Activated CD8-positive, alpha-beta memory T cell treated with anti-CD3 and anti-CD28 coated beads for 4 hours (primary cell): Measurements from ENCODE around the gene SLC38A1.
"Not testable (repeated sequence)": the region's sequence is repeated elsewhere in the genome, so short reads cannot be mapped to it uniquely, and the experiment has no call there.

Experiments
- DNase-seq, 2 donors: peaks; one replicate each; pipeline ENCODE4 v3.0.0-alpha.2; 2020; ENCODE audit warnings: low read depth in 2 of 2

The SLC38A1 gene

DNA sequence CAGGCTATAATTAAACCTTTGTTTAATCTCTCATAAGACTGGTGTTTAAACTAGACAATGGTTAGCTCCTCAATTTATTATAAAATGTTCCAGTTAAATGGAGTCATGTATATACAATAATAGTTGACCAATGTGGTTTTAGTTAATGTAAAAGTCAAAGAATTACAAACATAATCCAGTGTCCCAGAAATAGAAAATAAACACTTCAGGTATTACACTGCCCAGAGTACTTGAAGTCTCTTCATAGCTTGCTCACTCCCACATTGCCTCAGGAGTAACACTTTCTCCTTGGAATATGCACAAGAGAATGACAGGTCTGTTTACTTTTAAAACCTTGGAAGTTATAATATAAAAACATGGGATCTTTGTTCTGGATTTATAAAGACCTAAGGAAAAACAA lies 60.5 kb downstream of the SLC38A1 start:
- no peak for DNase-seq

DNA sequence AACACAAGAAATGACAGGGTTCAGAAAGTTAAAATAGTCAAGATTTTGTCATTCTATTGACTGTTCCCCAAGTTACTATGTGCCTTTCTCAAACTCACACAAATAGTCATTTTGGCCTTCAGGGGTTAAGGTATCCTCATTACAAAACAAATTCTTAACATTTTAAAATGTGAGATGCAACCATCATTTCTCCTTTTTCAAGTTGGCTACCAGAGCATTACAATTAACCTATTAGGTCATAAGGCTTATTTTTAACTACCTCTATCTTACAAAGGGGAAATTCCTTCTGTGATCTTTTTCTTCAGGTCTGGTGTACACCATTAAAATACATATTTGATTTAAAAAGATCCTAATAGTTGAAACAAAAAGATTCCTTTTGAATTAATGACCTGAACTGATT lies 61.2 kb downstream of the SLC38A1 start:
- DNase-seq: no peak

DNA sequence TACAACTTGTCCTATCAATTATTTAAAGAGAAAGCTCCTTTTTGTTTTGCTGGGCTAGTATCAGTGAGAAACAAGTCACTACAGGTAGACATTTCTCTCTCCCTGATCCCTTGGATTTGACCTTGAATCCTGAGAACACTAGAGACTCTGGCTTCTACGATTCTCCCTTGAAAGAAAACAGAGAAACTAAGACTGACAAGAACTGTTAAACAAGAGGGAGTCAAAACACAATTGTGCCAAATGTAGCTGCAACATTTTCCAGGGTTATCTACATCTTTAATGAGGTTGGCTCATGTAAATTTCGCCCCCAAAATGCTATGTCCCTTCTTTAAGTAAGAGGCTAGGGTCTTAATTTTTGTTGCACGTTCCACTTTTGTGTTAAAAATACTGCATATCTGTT lies 62.4 kb downstream of the SLC38A1 start:
- DNase-seq: no peak

DNA sequence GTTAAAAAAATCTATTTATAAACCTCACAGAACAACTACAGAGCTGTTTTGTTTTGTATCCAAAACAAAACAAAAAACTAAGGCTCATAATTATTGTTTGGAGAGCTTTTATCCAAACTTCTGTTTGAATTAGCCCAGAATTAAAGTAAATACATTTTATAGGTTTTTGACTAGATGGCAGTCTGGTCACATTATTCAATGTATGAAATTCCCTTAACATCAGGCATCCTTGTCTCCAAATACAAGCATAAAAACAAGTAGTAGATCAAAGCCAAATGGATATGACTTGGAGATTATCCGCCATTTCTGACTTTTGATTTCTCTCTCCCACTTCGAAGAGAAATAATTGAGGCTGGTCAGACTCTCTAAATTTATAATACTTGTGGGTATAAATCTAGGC lies 63.5 kb downstream of the SLC38A1 start:
- no peak for DNase-seq

DNA sequence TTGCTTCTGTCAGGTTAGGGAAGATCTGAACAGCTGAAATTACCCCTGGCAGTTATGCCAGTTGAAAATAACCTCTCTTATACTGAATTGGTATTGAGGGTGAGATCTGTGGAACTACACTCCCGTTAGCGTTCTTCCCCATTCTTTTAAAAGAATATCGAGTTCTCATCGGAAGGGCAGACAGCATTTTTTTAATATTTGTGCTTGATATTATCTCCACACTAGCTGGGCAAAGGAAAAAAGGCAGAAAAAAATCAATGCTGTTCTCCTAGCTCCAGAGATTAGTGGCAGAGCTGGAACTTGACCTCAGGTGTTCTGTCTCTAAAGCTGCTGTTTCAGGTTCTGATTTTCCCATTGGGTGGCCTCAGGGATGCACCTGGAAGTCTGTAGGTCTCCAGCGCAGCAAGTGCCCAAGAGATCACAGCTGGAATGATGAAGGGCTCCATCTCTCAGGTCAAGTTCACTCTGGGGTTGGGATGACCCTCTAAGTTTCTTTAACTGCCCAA lies 67.5 kb downstream of the SLC38A1 start:
- no peak for DNase-seq

DNA sequence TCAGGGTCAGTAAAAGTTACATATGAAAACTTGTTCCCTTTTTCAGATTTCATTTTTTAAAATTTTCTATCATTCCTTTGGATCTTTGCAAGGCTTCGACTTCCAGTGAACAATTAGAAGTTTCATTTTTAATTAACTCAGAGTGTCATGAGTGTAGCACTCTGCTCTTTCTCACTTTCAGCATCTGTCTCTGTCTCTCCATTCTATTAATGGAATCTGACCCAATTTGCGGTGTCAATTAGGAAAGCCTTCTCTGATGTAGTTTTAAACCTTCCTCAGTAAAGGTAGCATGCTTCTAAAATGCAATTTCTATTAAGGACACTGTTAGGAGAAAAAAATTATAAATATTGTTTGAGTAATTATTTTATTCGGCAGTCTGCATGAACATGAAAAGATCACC lies 68.3 kb downstream of the SLC38A1 start:
- DNase-seq: no peak

DNA sequence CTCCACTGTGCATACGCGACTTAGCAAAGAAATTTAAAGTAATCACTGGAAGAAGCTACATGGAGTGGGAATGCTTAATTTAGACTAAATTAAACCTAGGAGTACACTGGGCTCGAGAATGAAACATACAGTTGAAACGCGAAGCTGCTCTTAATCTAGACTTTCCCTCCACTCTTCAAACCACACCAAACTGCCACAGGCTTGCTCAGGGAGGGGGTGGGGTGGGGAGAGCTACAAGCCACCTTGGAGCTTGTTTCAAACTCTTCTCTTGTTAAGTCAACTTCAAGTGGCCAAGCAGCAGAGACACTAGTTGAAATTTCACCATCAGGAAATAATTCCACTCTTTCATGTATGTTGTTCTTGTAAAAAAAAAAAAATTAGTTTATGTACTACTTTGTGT lies 69.9 kb downstream of the SLC38A1 start:
- DNase-seq: no peak

DNA sequence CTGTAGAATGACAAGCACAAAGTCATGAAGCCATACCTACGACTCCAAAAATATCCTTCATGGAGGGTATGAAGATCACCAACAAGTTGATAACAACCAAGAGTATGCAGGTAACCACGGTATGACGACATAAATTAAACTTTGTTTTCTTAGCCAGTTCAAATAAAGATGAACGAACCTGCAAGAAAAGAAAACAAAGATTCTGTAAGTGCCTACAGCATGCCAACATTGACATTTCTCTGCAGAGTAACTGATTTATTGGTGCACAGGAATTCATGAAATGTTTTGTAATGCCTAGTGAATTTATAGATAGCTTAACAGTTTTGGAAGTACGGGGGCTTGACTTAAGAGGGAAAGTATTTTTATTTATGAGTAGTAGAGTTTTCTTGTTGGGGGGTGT lies 71.0 kb downstream of the SLC38A1 start:
- no peak for DNase-seq

DNA sequence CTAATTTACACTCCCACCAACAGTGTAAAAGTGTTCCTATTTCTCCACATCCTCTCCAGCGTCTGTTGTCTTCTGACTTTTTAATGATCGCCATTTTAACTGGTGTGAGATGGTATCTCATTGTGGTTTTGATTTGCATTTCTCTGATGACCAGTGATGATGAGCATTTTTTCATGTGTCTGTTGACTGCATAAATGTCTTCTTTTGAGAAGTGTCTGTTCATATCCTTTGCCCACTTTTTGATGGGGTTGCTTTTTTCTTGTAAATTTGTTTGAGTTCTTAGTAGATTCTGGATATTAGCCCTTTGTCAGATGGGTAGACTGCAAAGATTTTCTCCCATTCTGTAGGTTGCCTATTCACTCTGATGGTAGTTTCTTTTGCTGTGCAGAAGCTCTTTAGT lies 78.3 kb downstream of the SLC38A1 start:
- not testable (repeated sequence) for DNase-seq

DNA sequence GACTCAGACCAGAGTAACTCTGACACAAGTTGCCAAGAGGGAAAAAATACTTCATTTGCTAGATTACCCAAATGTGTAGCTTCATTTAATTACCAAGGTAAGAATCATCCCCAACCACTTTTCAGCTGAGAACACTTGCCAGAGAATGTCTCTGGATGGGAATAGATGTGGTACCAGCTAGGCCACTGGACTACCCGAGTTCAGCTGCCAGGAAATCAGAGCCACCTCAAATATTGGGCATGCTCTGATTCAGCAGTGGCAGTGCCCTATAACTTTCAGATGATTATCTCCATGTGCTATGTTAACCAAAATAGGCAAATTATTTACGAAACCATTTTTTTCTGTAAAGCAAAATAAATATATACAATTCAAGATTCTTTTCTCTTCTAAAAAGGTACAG lies 80.7 kb downstream of the SLC38A1 start:
- no peak for DNase-seq

DNA sequence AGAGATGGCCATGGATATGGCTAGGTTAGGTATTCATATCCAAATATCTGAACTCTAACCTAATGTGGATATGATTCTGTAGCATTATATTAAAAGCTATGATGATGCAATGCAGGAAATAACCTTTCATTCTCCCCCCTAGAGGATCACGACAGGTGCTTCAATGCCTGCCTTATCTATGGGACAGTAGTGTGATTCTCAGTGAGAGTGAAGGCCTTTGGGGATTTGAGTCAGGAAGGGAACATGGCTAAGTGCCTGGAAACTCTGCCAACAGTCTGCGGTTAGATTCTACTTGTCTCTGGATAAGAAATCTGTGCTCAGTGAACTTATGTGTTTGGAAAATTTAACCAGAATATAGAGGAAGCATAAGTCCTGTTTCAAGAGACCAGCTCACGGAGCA lies 81.8 kb downstream of the SLC38A1 start:
- no peak for DNase-seq

DNA sequence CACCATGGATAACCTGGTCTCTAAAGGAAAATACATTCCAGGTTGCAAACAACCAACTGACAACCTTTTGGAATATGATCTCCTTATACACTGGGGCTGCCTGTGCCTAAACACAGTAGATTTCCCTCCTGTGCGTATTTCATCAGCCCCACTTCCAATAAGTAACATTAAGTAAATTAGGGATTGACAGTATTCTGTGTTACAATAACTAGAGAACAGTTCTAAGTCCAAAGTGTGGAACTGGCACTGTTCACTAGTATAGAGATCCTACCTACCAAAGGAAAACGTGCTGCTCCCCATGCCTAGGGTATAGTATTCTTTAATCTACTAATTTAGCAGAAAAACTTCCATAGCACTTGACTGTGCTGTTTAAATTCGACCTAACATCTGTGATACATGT lies 82.8 kb downstream of the SLC38A1 start:
- no peak for DNase-seq

DNA sequence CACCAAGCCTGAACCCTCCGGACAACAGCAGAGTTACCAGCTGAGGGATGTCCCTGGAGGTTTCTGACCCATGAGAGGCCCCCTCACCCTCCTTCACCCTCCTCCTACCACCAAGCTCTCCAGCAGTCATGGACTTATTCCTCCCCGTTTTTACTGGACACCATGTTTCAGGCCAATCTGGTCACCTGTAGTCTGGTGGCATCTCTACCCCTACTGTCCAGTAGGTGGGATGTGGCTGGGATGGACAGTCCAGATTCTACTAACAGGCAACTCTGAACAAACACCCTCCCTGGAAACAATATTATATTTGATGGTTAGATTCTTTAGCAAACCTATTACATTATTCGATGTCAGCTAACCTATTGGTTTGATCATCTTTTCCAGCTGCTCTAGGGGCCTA lies 83.2 kb downstream of the SLC38A1 start:
- DNase-seq: no peak

DNA sequence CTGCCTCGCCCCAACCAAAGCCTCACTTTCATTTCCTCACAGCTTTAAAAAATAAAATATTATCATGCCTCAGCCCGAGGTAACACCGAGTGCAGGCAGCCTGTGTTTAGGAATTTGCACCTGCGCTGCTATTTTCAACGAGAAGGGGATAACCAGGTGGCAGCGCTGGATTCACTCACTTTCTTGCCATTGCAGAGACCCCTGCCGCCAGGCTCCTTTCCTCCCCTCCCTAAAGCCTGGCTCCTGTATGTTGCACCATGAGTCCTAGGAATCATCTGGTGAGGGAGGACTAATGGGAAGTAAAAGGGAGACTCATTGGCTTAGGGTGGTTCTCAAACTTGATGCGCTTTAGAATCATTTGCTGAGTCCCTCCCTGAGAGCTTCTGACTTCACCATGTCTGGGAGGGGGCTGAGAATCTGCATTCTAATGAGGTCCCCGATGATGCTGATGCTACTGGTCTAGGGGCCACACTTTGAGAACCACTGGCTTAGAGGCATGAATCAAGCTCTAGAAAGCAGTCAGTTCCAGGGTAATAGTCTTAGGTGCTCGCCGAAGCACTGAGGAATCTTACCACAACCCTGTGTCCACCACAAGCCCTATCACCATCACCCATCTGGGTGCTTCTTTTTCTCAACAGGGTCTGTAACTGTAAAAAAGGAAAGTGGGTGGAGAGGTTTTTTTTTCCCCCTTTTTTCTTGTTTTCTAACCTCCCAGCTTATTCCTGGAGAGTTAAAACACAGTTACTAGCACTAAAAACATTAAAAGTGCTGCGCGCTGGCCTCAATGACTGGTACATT lies 83.8 kb downstream of the SLC38A1 start:
- DNase-seq: no peak

DNA sequence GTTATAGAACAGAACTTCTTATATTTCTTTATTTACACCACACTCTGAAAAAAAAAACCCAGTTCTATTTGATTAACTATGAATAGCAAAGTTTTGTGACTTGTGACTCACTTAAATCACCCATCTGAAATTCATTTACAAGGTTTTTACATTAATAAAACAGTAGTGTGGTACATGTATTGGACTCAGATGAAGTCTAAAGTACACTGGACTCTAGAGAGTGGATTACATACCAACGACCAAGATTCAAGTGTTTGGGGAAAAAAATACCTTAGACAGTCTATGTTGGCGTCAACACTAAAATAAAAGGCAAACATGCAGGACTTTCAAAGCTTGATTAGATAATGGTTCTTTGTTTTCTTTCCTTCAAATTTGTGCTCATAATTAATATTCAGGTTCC lies 85.7 kb downstream of the SLC38A1 start:
- DNase-seq: no peak

DNA sequence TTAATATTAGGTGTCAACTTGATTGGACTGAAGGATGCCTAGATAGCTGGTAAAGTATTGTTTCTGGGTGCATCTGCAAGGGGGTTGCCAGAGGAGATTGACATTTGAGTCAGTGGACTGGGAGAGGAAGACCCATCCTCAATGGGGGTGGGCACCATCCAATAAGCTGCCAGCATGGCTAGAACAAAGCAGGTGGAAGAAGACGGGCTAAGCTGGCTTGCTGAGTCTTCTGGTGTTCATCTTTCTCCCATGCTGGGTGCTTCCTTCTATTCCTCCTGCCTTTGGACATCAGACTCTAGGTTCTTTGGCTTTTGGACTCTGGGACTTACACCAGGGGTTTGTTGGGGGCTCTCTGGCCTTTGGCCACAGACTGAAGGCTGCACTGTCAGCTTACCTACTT lies 87.4 kb downstream of the SLC38A1 start:
- DNase-seq: no peak

DNA sequence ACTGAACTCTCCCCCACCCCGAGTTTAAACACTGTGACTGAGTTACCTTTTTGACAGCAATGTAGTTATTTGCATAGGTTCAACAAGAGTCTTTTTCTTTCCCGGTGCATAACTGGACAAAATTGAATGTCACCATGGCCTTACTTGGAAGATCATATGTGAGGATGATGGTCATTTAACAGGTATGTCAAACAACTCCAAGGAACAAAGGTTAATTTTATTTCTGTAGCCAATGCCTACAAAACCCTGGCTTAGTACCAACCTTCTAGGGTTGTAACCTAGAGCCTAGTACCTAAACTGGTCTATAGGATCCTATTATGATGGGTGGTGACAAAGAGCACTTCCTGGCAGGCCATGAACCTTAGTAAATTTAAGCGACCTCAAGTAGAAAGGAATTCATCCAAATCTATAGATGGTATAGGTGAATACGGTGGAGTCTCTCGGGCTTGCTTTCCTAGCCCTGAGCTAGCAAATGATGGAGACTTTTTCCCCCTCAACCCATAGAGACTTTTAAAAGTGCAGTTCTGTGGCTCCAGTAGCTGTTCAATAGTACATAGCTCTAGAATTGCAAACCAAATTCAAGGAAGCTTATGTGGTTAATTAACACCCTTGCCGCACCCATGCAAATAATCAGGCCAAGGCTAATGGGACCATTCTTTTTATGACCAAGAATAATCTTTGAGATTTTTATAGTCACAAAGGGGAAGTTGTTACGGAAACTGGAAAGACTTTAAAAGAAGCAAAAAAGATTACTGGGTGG lies 89.0 kb downstream of the SLC38A1 start:
- DNase-seq: no peak

DNA sequence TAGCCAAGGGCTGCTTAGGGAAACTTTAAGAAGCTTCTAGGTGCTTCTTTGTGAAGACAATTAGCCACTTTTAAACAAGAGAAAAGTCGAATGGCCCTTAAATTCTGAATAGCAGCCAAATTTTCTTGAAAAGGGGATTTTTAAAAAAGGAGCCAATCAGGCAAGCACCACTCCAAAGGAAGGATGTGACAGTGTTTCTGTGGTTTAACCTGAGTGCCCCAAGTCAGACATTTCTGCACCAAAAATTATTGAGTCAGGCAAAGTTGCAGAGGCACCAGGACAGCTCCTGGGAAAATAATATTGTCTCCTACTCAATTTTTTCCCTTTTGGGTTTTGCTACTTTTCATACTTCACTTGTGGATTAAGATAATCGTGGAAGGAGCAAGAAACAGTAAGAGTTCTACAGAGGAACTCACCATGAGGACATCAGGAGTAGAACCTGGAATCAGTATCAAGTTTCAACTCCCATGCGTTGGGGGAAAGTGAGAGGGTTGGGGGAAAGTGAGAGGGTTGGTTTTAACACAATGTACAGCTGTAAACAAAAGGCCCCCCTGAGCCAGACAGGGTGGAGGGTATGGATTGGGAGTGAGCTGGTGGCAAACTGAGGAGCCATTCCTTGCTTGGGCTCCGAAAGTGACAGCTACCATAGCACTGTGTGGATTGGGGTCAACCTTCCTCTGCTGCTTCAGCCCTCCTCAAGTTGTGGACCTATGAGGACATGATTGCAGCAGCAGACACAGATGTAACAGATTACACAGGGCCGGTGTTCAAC lies 90.8 kb downstream of the SLC38A1 start:
- DNase-seq: no peak

DNA sequence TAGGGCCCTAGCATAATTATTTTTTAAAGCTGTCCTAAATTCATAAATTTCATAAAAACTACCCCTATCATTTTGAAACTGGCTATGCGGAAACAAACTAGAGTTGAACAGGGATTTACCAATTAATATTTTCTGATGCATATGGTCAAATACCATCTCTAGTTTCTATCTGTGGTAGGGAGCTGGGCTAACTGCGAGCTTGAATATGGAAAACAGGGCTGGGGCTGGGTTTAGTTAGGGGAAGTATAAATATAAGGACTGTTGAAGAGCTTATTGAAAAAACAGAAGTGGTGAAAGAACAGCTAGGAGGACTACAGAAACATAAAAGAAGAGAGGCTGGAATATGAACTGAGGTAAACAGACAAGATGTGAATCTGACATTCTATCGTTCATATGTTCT lies 91.8 kb downstream of the SLC38A1 start:
- DNase-seq: no peak

DNA sequence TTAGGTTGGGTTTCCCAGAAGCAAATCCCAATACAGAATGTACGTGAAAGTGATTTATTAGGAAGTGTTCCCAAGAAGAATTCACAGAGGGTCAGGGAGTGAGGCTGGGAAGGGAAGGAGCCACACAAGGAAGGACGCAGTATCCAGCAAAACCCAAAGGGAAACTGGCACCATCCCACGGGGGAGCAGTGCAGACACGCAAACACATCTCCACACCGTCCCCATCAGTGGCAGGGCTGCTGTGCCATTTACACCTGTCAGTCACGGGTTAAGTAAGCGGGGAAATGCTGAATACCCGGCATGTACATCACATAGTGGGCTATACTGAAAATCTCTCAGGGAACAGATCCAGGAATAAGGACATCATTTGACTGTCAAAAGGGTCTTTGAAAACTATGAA lies 93.9 kb downstream of the SLC38A1 start:
- DNase-seq: no peak

DNA sequence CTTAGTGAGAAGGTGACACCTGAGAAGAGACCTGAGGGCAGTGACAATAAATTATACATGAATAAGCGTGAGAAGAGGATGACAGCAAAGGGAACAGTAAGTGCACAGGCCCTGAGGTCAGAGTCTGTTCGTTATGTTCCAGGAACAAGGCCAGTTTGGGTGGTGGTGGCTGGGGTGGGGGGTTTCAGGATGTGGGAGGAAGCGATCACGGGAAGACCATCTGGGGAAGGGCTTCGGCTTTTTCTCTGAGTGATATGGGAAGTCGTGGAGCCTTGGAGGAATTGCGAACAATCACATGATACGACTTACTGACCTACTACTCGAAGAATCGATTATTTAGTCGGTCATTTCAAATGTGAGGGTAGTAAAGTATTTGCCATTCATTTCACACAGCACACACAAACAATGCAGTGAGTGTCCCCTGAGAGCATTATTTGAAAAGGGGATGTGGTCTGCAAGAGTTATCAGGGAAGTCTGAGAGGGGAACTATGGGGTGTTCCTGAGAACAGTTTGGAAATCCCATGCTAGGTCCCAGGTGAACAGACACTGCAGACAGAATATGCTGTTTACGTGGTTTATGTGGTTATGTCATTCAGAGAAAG lies 94.7 kb downstream of the SLC38A1 start:
- DNase-seq: no peak

DNA sequence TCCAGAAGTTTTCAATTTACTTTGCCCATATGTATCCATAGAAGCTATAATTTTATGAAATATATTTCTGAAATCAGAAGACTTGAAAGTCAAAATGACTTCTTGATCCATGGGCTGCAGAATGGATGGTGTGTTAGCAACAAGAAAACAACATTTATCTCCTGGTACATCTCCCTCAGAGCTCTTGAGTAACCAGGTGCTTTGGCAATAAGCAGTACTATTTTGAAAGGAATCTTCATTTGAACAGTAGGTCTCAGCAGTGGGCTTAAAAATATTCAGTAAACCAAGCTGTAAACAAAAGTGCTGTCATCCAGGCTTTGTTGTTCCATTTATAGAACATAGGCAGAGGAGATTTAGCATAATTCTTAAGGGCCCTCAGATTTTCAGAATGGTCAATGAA lies 100.4 kb downstream of the SLC38A1 start:
- no peak for DNase-seq
